ENCODE results near the gene DAAM2.

Gene DAAM2

GRCh38 chr6:39887692-39888450 lies 95.7 kb downstream of the DAAM2 start:
- DNase-seq (ENCODE audit: low read depth in 2 of 2) = no peak

GRCh38 chr6:39889229-39889628 lies 97.1 kb downstream of the DAAM2 start:
- DNase-seq (ENCODE audit: low read depth in 2 of 2) = no peak

GRCh38 chr6:39891353-39891752 lies 99.2 kb downstream of the DAAM2 start:
- DNase-seq (ENCODE audit: low read depth in 2 of 2) = no peak

GRCh38 chr6:39891976-39892375 lies 99.8 kb downstream of the DAAM2 start:
- no peak for DNase-seq (ENCODE audit: low read depth in 2 of 2)

GRCh38 chr6:39892490-39893129 lies 100.4 kb downstream of the DAAM2 start:
- DNase-seq (ENCODE audit: low read depth in 2 of 2) = peak in 1 of 2 experiments; percentile 15

- no peak for DNase-seq (ENCODE audit: low read depth in 2 of 2)
Observed at GRCh38 chr6:39893286-39893685, 101.1 kb downstream of the DAAM2 start.

GRCh38 chr6:39896701-39897100 lies 104.5 kb downstream of the DAAM2 start:
- no peak for DNase-seq (ENCODE audit: low read depth in 2 of 2)

- DNase-seq (ENCODE audit: low read depth in 2 of 2) = no peak
Observed at GRCh38 chr6:39897698-39898097, 105.5 kb downstream of the DAAM2 start.

GRCh38 chr6:39898625-39899024 lies 106.4 kb downstream of the DAAM2 start:
- no peak for DNase-seq (ENCODE audit: low read depth in 2 of 2)

- DNase-seq (ENCODE audit: low read depth in 2 of 2) = no peak
Observed at GRCh38 chr6:39899554-39900295, 107.5 kb downstream of the DAAM2 start.

GRCh38 chr6:39901116-39901655 lies 109.0 kb downstream of the DAAM2 start:
- DNase-seq (ENCODE audit: low read depth in 2 of 2) = no peak

GRCh38 chr6:39901670-39902069 lies 109.5 kb downstream of the DAAM2 start:
- DNase-seq (ENCODE audit: low read depth in 2 of 2) = no peak

GRCh38 chr6:39902136-39902535 lies 110.0 kb downstream of the DAAM2 start:
- DNase-seq (ENCODE audit: low read depth in 2 of 2) = no peak

GRCh38 chr6:39902786-39903465 lies 110.8 kb downstream of the DAAM2 start:
- no peak for DNase-seq (ENCODE audit: low read depth in 2 of 2)

- DNase-seq (ENCODE audit: low read depth in 2 of 2) = no peak
Observed at GRCh38 chr6:39903656-39904055, 111.5 kb downstream of the DAAM2 start.

- DNase-seq (ENCODE audit: low read depth in 2 of 2) = no peak
Observed at GRCh38 chr6:39904946-39905639, 112.9 kb downstream of the DAAM2 start.

GRCh38 chr6:39905640-39905975 lies 113.4 kb downstream of the DAAM2 start:
- no peak for DNase-seq (ENCODE audit: low read depth in 2 of 2)

- no peak for DNase-seq (ENCODE audit: low read depth in 2 of 2)
Observed at GRCh38 chr6:39906318-39906761, 114.2 kb downstream of the DAAM2 start.

- no peak for DNase-seq (ENCODE audit: low read depth in 2 of 2)
Observed at GRCh38 chr6:39907871-39908575, 115.8 kb downstream of the DAAM2 start.

- DNase-seq (ENCODE audit: low read depth in 2 of 2) = no peak
Observed at GRCh38 chr6:39908838-39909583, 116.8 kb downstream of the DAAM2 start.

Data from stimulated activated CD4-positive, alpha-beta T cell treated with anti-CD3 and anti-CD28 coated beads, Interleukin-12 subunit alpha, Interleukin-12 subunit beta, amount 100 ng/mL, for 24 hours (primary cell).